Measurements from ENCODE around the gene HPS5.
"Not testable (repeated sequence)": the region's sequence is repeated elsewhere in the genome, so short reads cannot be mapped to it uniquely, and the experiment has no call there.

HPS5 gene

DNA sequence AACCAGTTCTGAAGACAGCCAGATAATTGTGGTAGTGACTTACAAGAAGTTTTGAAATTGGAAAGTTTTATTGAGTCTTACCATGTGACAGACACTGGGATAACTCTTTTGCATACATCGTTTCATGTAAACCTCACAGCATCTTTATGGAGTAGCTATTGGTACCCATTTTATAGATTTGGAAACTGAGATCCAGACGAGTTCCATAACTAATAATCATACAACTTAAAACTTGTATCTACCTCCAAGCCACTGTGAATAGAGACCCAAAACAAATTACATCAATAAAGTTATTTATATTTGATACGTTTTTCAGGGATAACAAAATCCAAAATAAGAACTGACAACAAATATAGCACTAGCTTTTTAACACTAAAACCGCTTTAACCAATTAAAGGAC is 36.7 kb upstream of the HPS5 start:
- Histone ChIP-seq H3K27ac (ENCODE audit: insufficient read depth, low read length, poor library complexity, severe bottlenecking) (no peak overlapping the region), H3K9me3 (ENCODE audit: control insufficient read depth, low read length) (no peaks in the 10 kb centered on the region), H3K4me1 (ENCODE audit: control insufficient read depth, insufficient read depth, low read length, poor library complexity, severe bottlenecking) (no peaks in the 10 kb centered on the region), H3K36me3 (ENCODE audit: control insufficient read depth, insufficient read depth, low read length) (peaks cover 44% of the 10 kb centered on the region), H3K27me3 (replicated peaks; ENCODE audit: control insufficient read depth, insufficient read depth, low read length, poor library complexity, severe bottlenecking) (no peaks in the 10 kb centered on the region), H3K4me3 (ENCODE audit: insufficient read depth, low read depth, low read length, poor library complexity, severe bottlenecking) (no peak overlapping the region)
- no peak for DNase-seq

DNA sequence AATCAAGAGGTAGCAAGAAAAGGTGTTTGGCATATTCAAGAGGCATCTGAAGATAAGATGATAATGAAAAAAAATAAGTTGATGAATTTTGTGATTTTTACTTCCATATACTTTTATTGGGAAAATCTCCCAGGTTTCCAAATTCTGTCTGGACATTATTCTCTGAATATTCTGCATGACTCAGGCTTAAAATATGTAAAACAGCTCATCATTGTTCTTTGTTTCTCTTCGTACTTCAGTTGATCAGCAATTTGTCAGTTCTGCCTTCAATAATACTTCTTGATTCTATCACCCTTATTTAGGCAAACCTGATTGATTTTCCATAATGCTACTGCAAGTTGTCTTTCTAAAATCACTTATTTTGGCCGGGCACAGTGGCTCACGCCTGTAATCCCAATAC is 30.6 kb upstream of the HPS5 start:
- no peak for DNase-seq
- Histone ChIP-seq H3K27me3 (replicated peaks; ENCODE audit: control insufficient read depth, insufficient read depth, low read length, poor library complexity, severe bottlenecking) (no peaks in the 10 kb centered on the region), H3K4me1 (ENCODE audit: control insufficient read depth, insufficient read depth, low read length, poor library complexity, severe bottlenecking) (no peaks in the 10 kb centered on the region), H3K27ac (ENCODE audit: insufficient read depth, low read length, poor library complexity, severe bottlenecking) (no peak overlapping the region), H3K36me3 (ENCODE audit: control insufficient read depth, insufficient read depth, low read length) (peaks cover 29% of the 10 kb centered on the region), H3K9me3 (ENCODE audit: control insufficient read depth, low read length) (no peaks in the 10 kb centered on the region), H3K4me3 (ENCODE audit: insufficient read depth, low read depth, low read length, poor library complexity, severe bottlenecking) (no peak overlapping the region)

DNA sequence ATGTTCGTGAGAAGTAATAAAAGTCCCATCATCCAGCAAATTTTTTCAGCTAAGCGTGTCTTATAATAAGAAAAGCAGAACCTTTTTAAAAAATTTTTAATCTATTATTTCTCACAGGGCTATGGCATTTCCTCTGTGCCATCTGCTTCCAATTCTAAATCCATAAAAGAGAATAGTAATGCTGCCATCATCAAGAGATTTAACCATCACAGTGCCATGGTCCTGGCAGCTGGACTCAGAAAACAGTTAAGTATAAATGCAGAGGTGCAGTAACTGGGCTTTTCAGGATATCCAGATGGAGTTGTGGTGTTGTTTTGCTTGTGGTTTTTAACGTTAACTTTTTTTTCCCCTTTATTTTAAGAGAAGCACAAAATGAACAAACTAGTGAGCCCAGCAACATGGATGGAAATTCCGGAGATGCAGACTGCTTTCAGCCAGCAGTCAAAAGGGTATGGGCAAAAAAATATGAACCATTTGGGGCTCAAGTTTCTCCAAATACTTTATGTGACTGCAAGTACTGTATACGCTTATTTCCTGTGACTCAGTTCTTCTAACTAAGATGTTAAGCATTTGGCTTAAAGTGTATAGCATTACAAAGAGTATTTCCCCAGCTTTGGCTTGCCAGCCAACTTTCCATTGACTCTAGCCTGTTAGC is 25.7 kb upstream of the HPS5 start:
- Histone ChIP-seq H3K4me1 (ENCODE audit: control insufficient read depth, insufficient read depth, low read length, poor library complexity, severe bottlenecking) (no peaks in the 10 kb centered on the region), H3K9me3 (ENCODE audit: control insufficient read depth, low read length) (no peaks in the 10 kb centered on the region), H3K27me3 (replicated peaks; ENCODE audit: control insufficient read depth, insufficient read depth, low read length, poor library complexity, severe bottlenecking) (no peaks in the 10 kb centered on the region), H3K4me3 (ENCODE audit: insufficient read depth, low read depth, low read length, poor library complexity, severe bottlenecking) (no peak overlapping the region), H3K27ac (ENCODE audit: insufficient read depth, low read length, poor library complexity, severe bottlenecking) (no peak overlapping the region), H3K36me3 (ENCODE audit: control insufficient read depth, insufficient read depth, low read length) (peaks cover 40% of the 10 kb centered on the region)
- DNase-seq, result no peak

DNA sequence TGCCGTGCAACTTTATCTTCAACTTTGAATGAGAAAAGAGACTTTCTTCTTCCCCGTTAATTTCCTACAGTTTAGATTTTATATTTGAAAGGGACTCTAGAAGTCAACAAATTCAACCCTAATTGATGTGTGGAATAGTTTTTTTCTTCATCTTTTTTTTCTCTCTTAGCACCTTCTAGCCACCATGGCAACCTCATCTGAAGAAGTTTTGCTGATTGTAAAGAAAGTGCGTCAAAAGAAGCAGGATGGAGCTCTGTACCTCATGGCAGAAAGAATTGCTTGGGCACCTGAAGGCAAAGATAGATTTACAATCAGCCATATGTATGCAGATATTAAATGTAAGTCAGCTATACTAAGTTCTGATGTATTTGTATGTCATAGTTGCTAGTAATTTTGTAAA is 11.0 kb upstream of the HPS5 start:
- Histone ChIP-seq H3K27me3 (replicated peaks; ENCODE audit: control insufficient read depth, insufficient read depth, low read length, poor library complexity, severe bottlenecking) (no peaks in the 10 kb centered on the region), H3K4me1 (ENCODE audit: control insufficient read depth, insufficient read depth, low read length, poor library complexity, severe bottlenecking) (peaks cover 29% of the 10 kb centered on the region), H3K27ac (ENCODE audit: insufficient read depth, low read length, poor library complexity, severe bottlenecking) (peak overlapping the region; percentile 66), H3K9me3 (ENCODE audit: control insufficient read depth, low read length) (no peaks in the 10 kb centered on the region), H3K36me3 (ENCODE audit: control insufficient read depth, insufficient read depth, low read length) (peaks cover 40% of the 10 kb centered on the region), H3K4me3 (ENCODE audit: insufficient read depth, low read depth, low read length, poor library complexity, severe bottlenecking) (no peak overlapping the region)
- DNase-seq, result no peak

DNA sequence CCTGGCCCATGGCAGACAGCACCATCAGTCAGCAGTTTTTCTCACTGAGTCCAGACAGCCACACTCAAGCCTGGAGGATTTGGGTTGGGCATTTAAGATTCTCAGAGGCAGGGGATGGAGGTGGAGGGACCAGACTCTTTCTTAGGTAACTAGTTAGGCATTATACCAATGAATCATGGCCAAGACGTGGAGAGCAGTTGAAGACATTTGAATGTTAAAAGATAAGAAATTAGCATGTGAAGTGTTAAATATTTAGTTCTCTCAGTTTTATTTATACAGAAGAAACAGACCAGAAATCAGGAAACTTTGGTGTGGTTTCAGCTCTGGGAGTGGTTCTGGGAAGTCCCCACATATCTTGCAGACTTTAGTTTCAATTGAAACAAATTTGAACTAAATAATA is 10.4 kb upstream of the HPS5 start:
- H3K4me1 ChIP-seq (ENCODE audit: control insufficient read depth, insufficient read depth, low read length, poor library complexity, severe bottlenecking), result peaks cover 29% of the 10 kb centered on the region
- no peak for DNase-seq
- H3K36me3 ChIP-seq (ENCODE audit: control insufficient read depth, insufficient read depth, low read length), result peaks cover 35% of the 10 kb centered on the region
- no peaks in the 10 kb centered on the region for H3K27me3 ChIP-seq (replicated peaks; ENCODE audit: control insufficient read depth, insufficient read depth, low read length, poor library complexity, severe bottlenecking)
- H3K9me3 ChIP-seq (ENCODE audit: control insufficient read depth, low read length), result no peaks in the 10 kb centered on the region
- no peak overlapping the region for H3K4me3 ChIP-seq (ENCODE audit: insufficient read depth, low read depth, low read length, poor library complexity, severe bottlenecking)
- H3K27ac ChIP-seq (ENCODE audit: insufficient read depth, low read length, poor library complexity, severe bottlenecking), result peak overlapping the region; percentile 66

DNA sequence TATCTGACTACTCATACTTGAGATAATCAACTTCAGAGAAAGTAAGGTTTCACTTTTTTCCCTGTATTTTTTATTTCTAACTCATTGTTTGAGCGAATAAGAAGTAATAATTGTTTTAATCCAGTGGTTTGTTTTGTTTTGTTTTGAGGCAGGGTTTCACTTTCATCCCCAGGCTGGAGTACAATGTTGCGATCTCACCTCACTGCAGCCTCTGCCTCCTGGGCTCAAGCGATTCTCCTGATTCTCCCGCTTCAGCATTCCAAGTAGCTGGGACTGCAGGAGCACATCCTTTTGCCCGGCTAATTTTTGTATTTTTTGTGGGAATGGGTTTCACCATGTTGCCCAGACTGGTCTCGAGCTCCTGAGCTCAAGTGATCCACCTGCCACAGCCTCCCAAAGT is 9.0 kb upstream of the HPS5 start:
- no peaks in the 10 kb centered on the region for H3K27me3 ChIP-seq (replicated peaks; ENCODE audit: control insufficient read depth, insufficient read depth, low read length, poor library complexity, severe bottlenecking)
- H3K9me3 ChIP-seq (ENCODE audit: control insufficient read depth, low read length), result no peaks in the 10 kb centered on the region
- no peak for DNase-seq
- H3K4me1 ChIP-seq (ENCODE audit: control insufficient read depth, insufficient read depth, low read length, poor library complexity, severe bottlenecking), result peaks cover 29% of the 10 kb centered on the region
- H3K36me3 ChIP-seq (ENCODE audit: control insufficient read depth, insufficient read depth, low read length), result peaks cover 30% of the 10 kb centered on the region
- H3K4me3 ChIP-seq (ENCODE audit: insufficient read depth, low read depth, low read length, poor library complexity, severe bottlenecking), result no peak overlapping the region
- H3K27ac ChIP-seq (ENCODE audit: insufficient read depth, low read length, poor library complexity, severe bottlenecking), result peak overlapping the region; percentile 66

DNA sequence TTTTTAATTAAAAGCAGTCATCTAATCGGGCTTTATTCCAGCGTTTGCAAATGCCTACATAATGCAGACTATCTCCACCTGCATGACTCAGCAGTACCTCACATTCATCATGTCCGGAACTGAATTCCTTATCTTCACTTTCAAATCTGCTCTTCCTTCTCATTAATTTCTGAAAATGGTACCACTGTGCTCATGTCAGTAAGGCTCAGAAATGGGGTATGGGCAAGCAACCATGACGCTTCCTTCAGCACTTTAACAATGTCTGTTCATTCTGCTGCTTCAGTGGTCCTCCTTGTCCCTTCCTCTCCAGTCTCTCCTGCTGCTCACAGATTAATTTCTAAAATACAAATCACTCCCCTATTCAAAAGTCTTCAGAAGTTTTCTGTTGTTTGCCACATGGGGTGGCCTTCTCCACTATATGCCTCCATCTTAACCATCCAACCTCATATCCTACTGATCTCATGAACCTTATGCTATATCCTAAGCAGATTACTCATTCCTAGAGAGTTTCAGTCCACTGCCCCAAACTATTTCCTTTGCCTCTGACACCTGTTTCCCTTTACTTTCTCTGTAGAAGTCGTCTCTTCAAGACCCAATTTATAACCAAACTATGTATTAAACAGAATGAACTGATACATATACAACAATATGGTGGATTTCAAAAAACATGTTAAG is 7.4 kb upstream of the HPS5 start:
- Histone ChIP-seq H3K4me1 (ENCODE audit: control insufficient read depth, insufficient read depth, low read length, poor library complexity, severe bottlenecking) (peaks cover 42% of the 10 kb centered on the region), H3K27me3 (replicated peaks; ENCODE audit: control insufficient read depth, insufficient read depth, low read length, poor library complexity, severe bottlenecking) (no peaks in the 10 kb centered on the region), H3K4me3 (ENCODE audit: insufficient read depth, low read depth, low read length, poor library complexity, severe bottlenecking) (no peak overlapping the region), H3K36me3 (ENCODE audit: control insufficient read depth, insufficient read depth, low read length) (peaks cover 22% of the 10 kb centered on the region), H3K27ac (ENCODE audit: insufficient read depth, low read length, poor library complexity, severe bottlenecking) (no peak overlapping the region), H3K9me3 (ENCODE audit: control insufficient read depth, low read length) (no peaks in the 10 kb centered on the region)
- DNase-seq, result no peak

DNA sequence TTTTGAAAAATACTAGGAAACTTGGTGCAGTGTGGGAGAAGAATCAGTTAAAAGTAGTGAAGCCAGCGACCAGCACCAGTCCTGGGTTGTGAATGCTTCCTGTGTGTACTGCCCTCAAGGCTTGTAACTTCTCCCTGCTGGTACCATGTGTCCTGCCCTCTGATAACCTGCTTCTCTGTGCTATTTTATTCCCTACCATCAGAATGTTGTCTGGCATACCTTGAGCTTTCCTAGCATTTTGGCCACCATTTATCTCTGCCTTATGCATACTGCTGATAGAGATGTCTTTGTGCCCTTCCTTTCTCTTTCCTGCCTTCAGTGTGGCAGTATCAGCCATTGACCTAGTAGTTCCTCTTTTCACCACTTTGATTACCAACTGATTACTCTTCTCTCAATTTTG is 2.4 kb upstream of the HPS5 start:
- Histone ChIP-seq H3K4me1 (ENCODE audit: control insufficient read depth, insufficient read depth, low read length, poor library complexity, severe bottlenecking) (peaks cover 38% of the 10 kb centered on the region), H3K27ac (ENCODE audit: insufficient read depth, low read length, poor library complexity, severe bottlenecking) (peak overlapping the region; percentile 3), H3K9me3 (ENCODE audit: control insufficient read depth, low read length) (no peaks in the 10 kb centered on the region), H3K27me3 (replicated peaks; ENCODE audit: control insufficient read depth, insufficient read depth, low read length, poor library complexity, severe bottlenecking) (no peaks in the 10 kb centered on the region), H3K36me3 (ENCODE audit: control insufficient read depth, insufficient read depth, low read length) (peaks cover 13% of the 10 kb centered on the region), H3K4me3 (ENCODE audit: insufficient read depth, low read depth, low read length, poor library complexity, severe bottlenecking) (no peak overlapping the region)
- DNase-seq, result no peak

DNA sequence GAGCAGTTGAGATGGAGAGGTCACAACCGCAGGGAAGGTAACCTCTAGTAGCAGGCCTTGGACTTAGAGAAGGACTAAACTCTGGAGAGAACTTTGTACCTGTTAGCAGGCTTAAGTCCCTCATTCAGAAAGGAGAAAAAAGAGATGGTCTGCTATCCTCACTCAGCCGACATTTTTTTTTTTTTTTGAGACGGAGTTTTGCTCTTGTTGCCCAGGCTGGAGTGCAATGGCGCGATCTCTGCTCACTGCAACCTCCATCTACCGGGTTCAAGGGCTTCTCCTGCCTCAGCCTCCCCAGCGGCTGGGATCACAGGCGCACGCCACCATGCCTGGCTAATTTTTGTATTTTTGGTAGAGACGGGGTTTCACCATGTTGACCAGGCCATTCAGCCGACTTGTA is 1.9 kb upstream of the HPS5 start:
- H3K27me3 ChIP-seq (replicated peaks; ENCODE audit: control insufficient read depth, insufficient read depth, low read length, poor library complexity, severe bottlenecking); H3K9me3 ChIP-seq (ENCODE audit: control insufficient read depth, low read length); DNase-seq: not testable (repeated sequence)
- Histone ChIP-seq H3K4me1 (ENCODE audit: control insufficient read depth, insufficient read depth, low read length, poor library complexity, severe bottlenecking) (peaks cover 38% of the 10 kb centered on the region), H3K36me3 (ENCODE audit: control insufficient read depth, insufficient read depth, low read length) (peaks cover 13% of the 10 kb centered on the region), H3K4me3 (ENCODE audit: insufficient read depth, low read depth, low read length, poor library complexity, severe bottlenecking) (peak overlapping the region; percentile 11), H3K27ac (ENCODE audit: insufficient read depth, low read length, poor library complexity, severe bottlenecking) (peak overlapping the region; percentile 3)

DNA sequence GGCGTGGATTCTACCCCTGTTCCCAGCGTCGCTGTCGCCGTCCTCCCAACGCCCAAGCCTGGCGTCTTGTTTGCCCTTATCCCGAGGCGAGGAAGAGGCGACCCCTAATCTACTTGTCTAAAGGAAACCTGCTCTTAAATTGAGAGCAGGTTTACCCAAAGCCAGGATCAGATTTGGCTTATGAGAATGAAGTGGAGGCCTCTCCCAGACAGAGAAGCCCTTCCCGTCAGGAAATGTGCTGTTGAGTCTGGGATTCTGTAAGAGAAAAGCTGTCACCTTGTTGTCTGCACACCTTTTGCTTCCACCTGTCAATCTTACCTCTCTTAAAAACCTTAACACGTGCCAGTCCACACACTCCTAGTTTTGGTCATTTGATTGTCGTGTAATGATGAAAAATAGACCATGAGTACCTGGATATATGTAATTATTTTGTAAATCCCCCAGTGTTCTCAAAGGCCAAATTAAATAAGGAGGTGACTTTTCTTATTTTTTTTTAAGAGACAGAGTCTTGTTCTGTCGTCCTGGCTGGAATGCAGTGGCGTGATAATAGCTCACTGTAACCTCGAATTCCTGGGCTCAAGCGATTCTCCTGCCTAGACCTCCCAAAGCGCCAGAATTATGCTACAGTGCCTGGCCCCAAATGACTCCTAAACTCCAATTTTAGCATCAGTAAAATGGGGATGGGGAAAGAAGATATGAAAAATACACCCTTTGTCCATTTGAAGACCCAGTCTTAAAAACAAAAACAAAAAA is 1.1 kb upstream of the HPS5 start:
- H3K36me3 ChIP-seq (ENCODE audit: control insufficient read depth, insufficient read depth, low read length), result peaks cover 13% of the 10 kb centered on the region
- no peak for DNase-seq
- peak overlapping the region; percentile 99 for H3K27ac ChIP-seq (ENCODE audit: insufficient read depth, low read length, poor library complexity, severe bottlenecking)
- H3K9me3 ChIP-seq (ENCODE audit: control insufficient read depth, low read length), result no peaks in the 10 kb centered on the region
- H3K27me3 ChIP-seq (replicated peaks; ENCODE audit: control insufficient read depth, insufficient read depth, low read length, poor library complexity, severe bottlenecking), result no peaks in the 10 kb centered on the region
- peak overlapping the region; percentile 76 for H3K4me3 ChIP-seq (ENCODE audit: insufficient read depth, low read depth, low read length, poor library complexity, severe bottlenecking)
- peaks cover 38% of the 10 kb centered on the region for H3K4me1 ChIP-seq (ENCODE audit: control insufficient read depth, insufficient read depth, low read length, poor library complexity, severe bottlenecking)

All from effector memory CD4-positive, alpha-beta T cell (primary cell).